Activated CD8-positive, alpha-beta memory T cell treated with anti-CD3 and anti-CD28 coated beads, Interleukin-2, amount 10 ng/mL, durations not matched to agents 7 days and 5 days (primary cell): ENCODE results near the gene NFATC1. TPM values are rescaled to one million over a fixed set of nuclear protein-coding genes. Genes with fewer than 3 reads are reported as not detected.

Source experiments
- ATAC-seq: fragments of 150-1000 bp; cut with Tn5 transposase; one replicate; pipeline ENCODE4 v1.10.0; 2021; ENCODE audit warnings: moderate library complexity
- CTCF ChIA-PET: fragments of 350-600 bp; sonication (Branson Sonifier 250); formaldehyde crosslinking; loops from one replicate; lab custom pipeline; 2021; ENCODE audit warnings: antibody characterized with exemption; lab: Charles Lee
- DNase-seq: peaks from one replicate; pipeline ENCODE4 v3.0.0-alpha.2; 2020
- H3K27ac Mint-ChIP-seq: one replicate; pipeline ENCODE4 v1.8.0; 2021; ENCODE audit warnings: mild to moderate bottlenecking, mixed read lengths
- H3K27me3 Mint-ChIP-seq: one replicate; pipeline ENCODE4 v1.8.0; 2021; ENCODE audit warnings: mixed read lengths
- H3K36me3 Mint-ChIP-seq: one replicate; pipeline ENCODE4 v1.8.0; 2021; ENCODE audit warnings: mild to moderate bottlenecking, mixed read lengths
- H3K4me1 Mint-ChIP-seq: one replicate; pipeline ENCODE4 v1.8.0; 2021; ENCODE audit warnings: mixed read lengths
- H3K4me3 Mint-ChIP-seq: one replicate; pipeline ENCODE4 v1.8.0; 2021; ENCODE audit warnings: mild to moderate bottlenecking, moderate library complexity, mixed read lengths
- H3K9me3 Mint-ChIP-seq: one replicate; pipeline ENCODE4 v1.8.0; 2022; ENCODE audit warnings: low read depth, mixed read lengths
- total RNA-seq, 2 experiments: library from RNA; stranded (reverse); gene quantifications; one replicate each; pipeline ENCODE4 v1.2.3, GENCODE V29; 2021

Gene NFATC1
- total RNA-seq, 2 experiments from 2014 or later, result 25.7 to 27.8 TPM

- Mint-ChIP-seq H3K4me1 (peaks cover 6% of the 10 kb centered on the region), H3K27me3 (no peaks in the 10 kb centered on the region), H3K9me3 (no peaks in the 10 kb centered on the region), H3K36me3 (no peaks in the 10 kb centered on the region), H3K4me3 (no peak overlapping the region), H3K27ac (no peak overlapping the region)
- CTCF ChIA-PET, result interaction anchor here (0.7 to 5.8 kb wide), 21 partner anchors 11 to 607 kb away, joined by 3 to 49 read pairs (median 4); no protein-coding TSS in a partner anchor
- no peak for DNase-seq
- ATAC-seq, result no peak
Observed at GRCh38 chr18:79379251-79379905, 16.4 kb upstream of the NFATC1 start.

GRCh38 chr18:79379931-79380815 is 15.6 kb upstream of the NFATC1 start:
- DNase-seq (no peak), ATAC-seq (no peak)
- CTCF ChIA-PET, result interaction anchor here (0.7 to 5.8 kb wide), 26 partner anchors 10 to 777 kb away, joined by 3 to 49 read pairs (median 4); no protein-coding TSS in a partner anchor
- Mint-ChIP-seq H3K27me3 (no peaks in the 10 kb centered on the region), H3K4me3 (no peak overlapping the region), H3K4me1 (peaks cover 6% of the 10 kb centered on the region), H3K36me3 (no peaks in the 10 kb centered on the region), H3K9me3 (no peaks in the 10 kb centered on the region), H3K27ac (no peak overlapping the region)

- peak; percentile 50 for ATAC-seq
- Mint-ChIP-seq H3K36me3 (no peaks in the 10 kb centered on the region), H3K4me3 (no peak overlapping the region), H3K27me3 (no peaks in the 10 kb centered on the region), H3K27ac (no peak overlapping the region), H3K9me3 (no peaks in the 10 kb centered on the region), H3K4me1 (peaks cover 6% of the 10 kb centered on the region)
- peak; percentile 79 for DNase-seq
- CTCF ChIA-PET, result interaction anchor here (0.7 to 5.8 kb wide), 14 partner anchors 11 to 776 kb away, joined by 3 to 49 read pairs (median 5); no protein-coding TSS in a partner anchor
Observed at GRCh38 chr18:79380816-79381806, 14.6 kb upstream of the NFATC1 start.

GRCh38 chr18:79381811-79382311 is 13.9 kb upstream of the NFATC1 start:
- Mint-ChIP-seq H3K27me3 (no peaks in the 10 kb centered on the region), H3K27ac (no peak overlapping the region), H3K4me3 (no peak overlapping the region), H3K9me3 (no peaks in the 10 kb centered on the region), H3K36me3 (no peaks in the 10 kb centered on the region), H3K4me1 (peaks cover 6% of the 10 kb centered on the region)
- no peak for ATAC-seq
- CTCF ChIA-PET, result interaction anchor here (1.3 to 5.8 kb wide), 8 partner anchors 10 to 263 kb away, joined by 3 to 49 read pairs (median 12); no protein-coding TSS in a partner anchor
- DNase-seq, result no peak

GRCh38 chr18:79382681-79383387 is 12.9 kb upstream of the NFATC1 start:
- ATAC-seq (no peak), DNase-seq (no peak)
- Mint-ChIP-seq H3K4me3 (no peak overlapping the region), H3K4me1 (peaks cover 6% of the 10 kb centered on the region), H3K27me3 (peaks cover 6% of the 10 kb centered on the region), H3K27ac (no peak overlapping the region), H3K9me3 (no peaks in the 10 kb centered on the region), H3K36me3 (no peaks in the 10 kb centered on the region)
- CTCF ChIA-PET, result interaction anchor here (4.7 to 5.8 kb wide), 3 partner anchors 9 to 262 kb away, joined by 32 to 49 read pairs (median 34); no protein-coding TSS in a partner anchor

- H3K36me3 Mint-ChIP-seq, result no peaks in the 10 kb centered on the region
- H3K27me3 Mint-ChIP-seq, result peaks cover 13% of the 10 kb centered on the region
- no peaks in the 10 kb centered on the region for H3K9me3 Mint-ChIP-seq
- ATAC-seq (no peak), DNase-seq (no peak)
- no peak overlapping the region for H3K4me3 Mint-ChIP-seq
- peaks cover 6% of the 10 kb centered on the region for H3K4me1 Mint-ChIP-seq
- CTCF ChIA-PET, result interaction anchor here (5.8 kb wide), 1 partner anchor 262 kb away, joined by 49 read pairs; no protein-coding TSS in a partner anchor
- no peak overlapping the region for H3K27ac Mint-ChIP-seq
Observed at GRCh38 chr18:79383388-79384056, 12.2 kb upstream of the NFATC1 start.

GRCh38 chr18:79384151-79384807 is 11.5 kb upstream of the NFATC1 start:
- H3K4me1 Mint-ChIP-seq, result peaks cover 2% of the 10 kb centered on the region
- CTCF ChIA-PET, result no interaction called here
- no peak overlapping the region for H3K27ac Mint-ChIP-seq
- H3K27me3 Mint-ChIP-seq, result peaks cover 20% of the 10 kb centered on the region
- no peak overlapping the region for H3K4me3 Mint-ChIP-seq
- ATAC-seq, result no peak
- no peaks in the 10 kb centered on the region for H3K36me3 Mint-ChIP-seq
- no peak for DNase-seq
- no peaks in the 10 kb centered on the region for H3K9me3 Mint-ChIP-seq

GRCh38 chr18:79384834-79385233 is 10.9 kb upstream of the NFATC1 start:
- Mint-ChIP-seq H3K4me1 (no peaks in the 10 kb centered on the region), H3K9me3 (no peaks in the 10 kb centered on the region), H3K4me3 (no peak overlapping the region), H3K36me3 (no peaks in the 10 kb centered on the region), H3K27me3 (peaks cover 25% of the 10 kb centered on the region), H3K27ac (no peak overlapping the region)
- DNase-seq (no peak), ATAC-seq (no peak)
- CTCF ChIA-PET, result no interaction called here

GRCh38 chr18:79385326-79385707 is 10.4 kb upstream of the NFATC1 start:
- Mint-ChIP-seq H3K4me3 (no peak overlapping the region), H3K9me3 (no peaks in the 10 kb centered on the region), H3K27me3 (peaks cover 29% of the 10 kb centered on the region), H3K36me3 (no peaks in the 10 kb centered on the region), H3K27ac (no peak overlapping the region), H3K4me1 (no peaks in the 10 kb centered on the region)
- DNase-seq (no peak), ATAC-seq (no peak)
- CTCF ChIA-PET, result no interaction called here

GRCh38 chr18:79385708-79386341 is 9.9 kb upstream of the NFATC1 start:
- H3K27ac Mint-ChIP-seq, result no peak overlapping the region
- H3K36me3 Mint-ChIP-seq, result no peaks in the 10 kb centered on the region
- no peaks in the 10 kb centered on the region for H3K9me3 Mint-ChIP-seq
- H3K27me3 Mint-ChIP-seq, result peaks cover 34% of the 10 kb centered on the region
- no peak overlapping the region for H3K4me3 Mint-ChIP-seq
- CTCF ChIA-PET, result no interaction called here
- no peak for DNase-seq
- ATAC-seq, result no peak
- no peaks in the 10 kb centered on the region for H3K4me1 Mint-ChIP-seq

- Mint-ChIP-seq H3K4me3 (no peak overlapping the region), H3K4me1 (no peaks in the 10 kb centered on the region), H3K36me3 (no peaks in the 10 kb centered on the region), H3K27me3 (peaks cover 39% of the 10 kb centered on the region), H3K9me3 (no peaks in the 10 kb centered on the region), H3K27ac (no peak overlapping the region)
- DNase-seq (no peak), ATAC-seq (no peak)
- CTCF ChIA-PET, result no interaction called here
Observed at GRCh38 chr18:79386547-79386946, 9.2 kb upstream of the NFATC1 start.
